ENCODE data around the gene HRH3. TPM values are rescaled to one million over a fixed set of nuclear protein-coding genes. Genes with fewer than 3 reads are reported as not detected.

The HRH3 gene
- total RNA-seq, 5 donors from 2014 or later (not counting 1 experiment from before 2014, with no cell fraction given) = not detected

- Histone ChIP-seq H3K4me1 (ENCODE audit: control insufficient read depth in 1 of 2, extremely low read depth in 1 of 2, insufficient read depth in 2 of 2, low read length in 2 of 2) (no peaks in the 10 kb centered on the region), H3K27ac (ENCODE audit: low read length) (no peak overlapping the region), H3K9me3 (no peaks in the 10 kb centered on the region), H3K4me3 (ENCODE audit: control insufficient read depth in 1 of 2, extremely low read depth in 1 of 2, low read length in 1 of 2) (no peak overlapping the region), H3K27me3 (replicated peaks in 1 of 2; ENCODE audit: control insufficient read depth in 2 of 2, extremely low read depth in 1 of 2, insufficient read depth in 2 of 2, low read length in 1 of 2) (no peaks in the 10 kb centered on the region), H3K36me3 (ENCODE audit: control insufficient read depth in 2 of 2, extremely low read depth in 1 of 2, insufficient read depth in 1 of 2, low read length in 1 of 2) (peaks cover 15 to 44% of the 10 kb centered on the region in 2 donors)
- Mint-ChIP-seq H3K27me3 (no peaks in the 10 kb centered on the region), H3K4me3 (no peak overlapping the region), H3K27ac (no peak overlapping the region), H3K9me3 (no peaks in the 10 kb centered on the region), H3K36me3 (peaks cover 40% of the 10 kb centered on the region), H3K4me1 (no peaks in the 10 kb centered on the region)
- CTCF ChIA-PET = interaction anchor here in 1 of 2 donors (0.6 kb wide), 1 partner anchor 52 kb away, joined by 3 read pairs; no protein-coding TSS in a partner anchor
- ATAC-seq (replicated peaks in 1 of 4) (no peak), DNase-seq (no peak)
- POLR2A ChIA-PET = no interaction called here
- 94% methylated on average over 18 of the region's 23 CpGs for WGBS (ENCODE audit: insufficient coverage)
Measured at GRCh38 chr20:62202676-62203377, 17.3 kb downstream of the HRH3 start.

GRCh38 chr20:62202083-62202395 is 18.0 kb downstream of the HRH3 start:
- no peaks in the 10 kb centered on the region for H3K4me1 ChIP-seq (ENCODE audit: control insufficient read depth in 1 of 2, extremely low read depth in 1 of 2, insufficient read depth in 2 of 2, low read length in 2 of 2)
- no peak overlapping the region for H3K27ac Mint-ChIP-seq
- no peaks in the 10 kb centered on the region for H3K27me3 ChIP-seq (replicated peaks in 1 of 2; ENCODE audit: control insufficient read depth in 2 of 2, extremely low read depth in 1 of 2, insufficient read depth in 2 of 2, low read length in 1 of 2)
- ChIA-PET POLR2A (no interaction called here), CTCF (no interaction called here)
- peaks cover 15 to 51% of the 10 kb centered on the region in 2 donors for H3K36me3 ChIP-seq (ENCODE audit: control insufficient read depth in 2 of 2, extremely low read depth in 1 of 2, insufficient read depth in 1 of 2, low read length in 1 of 2)
- DNase-seq (no peak), ATAC-seq (replicated peaks in 1 of 4) (no peak)
- no peak overlapping the region for H3K4me3 Mint-ChIP-seq
- no peak overlapping the region for H3K4me3 ChIP-seq (ENCODE audit: control insufficient read depth in 1 of 2, extremely low read depth in 1 of 2, low read length in 1 of 2)
- no peaks in the 10 kb centered on the region for H3K9me3 Mint-ChIP-seq
- H3K27me3 Mint-ChIP-seq = no peaks in the 10 kb centered on the region
- no peaks in the 10 kb centered on the region for H3K4me1 Mint-ChIP-seq
- H3K36me3 Mint-ChIP-seq = peaks cover 37% of the 10 kb centered on the region
- no peaks in the 10 kb centered on the region for H3K9me3 ChIP-seq
- H3K27ac ChIP-seq (ENCODE audit: low read length) = no peak overlapping the region
- whole genome bisulfite sequencing (ENCODE audit: insufficient coverage) = 77% methylated on average over 5 of the region's 5 CpGs

- Mint-ChIP-seq H3K27me3 (no peaks in the 10 kb centered on the region), H3K4me1 (no peaks in the 10 kb centered on the region), H3K36me3 (peaks cover 37% of the 10 kb centered on the region), H3K4me3 (no peak overlapping the region), H3K9me3 (no peaks in the 10 kb centered on the region), H3K27ac (no peak overlapping the region)
- Histone ChIP-seq H3K36me3 (ENCODE audit: control insufficient read depth in 2 of 2, extremely low read depth in 1 of 2, insufficient read depth in 1 of 2, low read length in 1 of 2) (peaks cover 15 to 51% of the 10 kb centered on the region in 2 donors), H3K27me3 (replicated peaks in 1 of 2; ENCODE audit: control insufficient read depth in 2 of 2, extremely low read depth in 1 of 2, insufficient read depth in 2 of 2, low read length in 1 of 2) (no peaks in the 10 kb centered on the region), H3K4me1 (ENCODE audit: control insufficient read depth in 1 of 2, extremely low read depth in 1 of 2, insufficient read depth in 2 of 2, low read length in 2 of 2) (no peaks in the 10 kb centered on the region), H3K27ac (ENCODE audit: low read length) (no peak overlapping the region), H3K4me3 (ENCODE audit: control insufficient read depth in 1 of 2, extremely low read depth in 1 of 2, low read length in 1 of 2) (no peak overlapping the region), H3K9me3 (no peaks in the 10 kb centered on the region)
- CTCF ChIA-PET = no interaction called here
- POLR2A ChIA-PET = no interaction called here
- ATAC-seq (replicated peaks in 1 of 4) (no peak), DNase-seq (no peak)
- WGBS (ENCODE audit: insufficient coverage) = 91% methylated on average over 36 of the region's 38 CpGs
Measured at GRCh38 chr20:62201173-62202082, 18.6 kb downstream of the HRH3 start.

GRCh38 chr20:62200491-62201172 is 19.4 kb downstream of the HRH3 start:
- H3K4me3 ChIP-seq (ENCODE audit: control insufficient read depth in 1 of 2, extremely low read depth in 1 of 2, low read length in 1 of 2) = no peak overlapping the region
- peaks cover 11 to 53% of the 10 kb centered on the region in 2 donors for H3K36me3 ChIP-seq (ENCODE audit: control insufficient read depth in 2 of 2, extremely low read depth in 1 of 2, insufficient read depth in 1 of 2, low read length in 1 of 2)
- H3K4me1 ChIP-seq (ENCODE audit: control insufficient read depth in 1 of 2, extremely low read depth in 1 of 2, insufficient read depth in 2 of 2, low read length in 2 of 2) = no peaks in the 10 kb centered on the region
- Mint-ChIP-seq H3K27me3 (no peaks in the 10 kb centered on the region), H3K9me3 (no peaks in the 10 kb centered on the region), H3K27ac (no peak overlapping the region), H3K36me3 (peaks cover 38% of the 10 kb centered on the region), H3K4me1 (peaks cover 0 to 2% (median 0%) of the 10 kb centered on the region in 3 donors), H3K4me3 (no peak overlapping the region)
- DNase-seq = no peak
- no peak overlapping the region for H3K27ac ChIP-seq (ENCODE audit: low read length)
- 96% methylated on average over 30 of the region's 38 CpGs for WGBS (ENCODE audit: insufficient coverage)
- ATAC-seq (replicated peaks in 1 of 4) = no peak
- ChIA-PET POLR2A (no interaction called here), CTCF (no interaction called here)
- H3K27me3 ChIP-seq (replicated peaks in 1 of 2; ENCODE audit: control insufficient read depth in 2 of 2, extremely low read depth in 1 of 2, insufficient read depth in 2 of 2, low read length in 1 of 2) = no peaks in the 10 kb centered on the region
- no peaks in the 10 kb centered on the region for H3K9me3 ChIP-seq

GRCh38 chr20:62198931-62199330 is 21.1 kb downstream of the HRH3 start:
- H3K36me3 Mint-ChIP-seq = peaks cover 42% of the 10 kb centered on the region
- H3K4me1 Mint-ChIP-seq = peaks cover 0 to 6% (median 0%) of the 10 kb centered on the region in 3 donors
- ATAC-seq (replicated peaks in 1 of 4) (no peak), DNase-seq (no peak)
- H3K9me3 Mint-ChIP-seq = no peaks in the 10 kb centered on the region
- POLR2A ChIA-PET = no interaction called here
- H3K9me3 ChIP-seq = no peaks in the 10 kb centered on the region
- peaks cover 11 to 56% of the 10 kb centered on the region in 2 donors for H3K36me3 ChIP-seq (ENCODE audit: control insufficient read depth in 2 of 2, extremely low read depth in 1 of 2, insufficient read depth in 1 of 2, low read length in 1 of 2)
- H3K27me3 Mint-ChIP-seq = no peaks in the 10 kb centered on the region
- H3K4me3 Mint-ChIP-seq = no peak overlapping the region
- H3K27ac Mint-ChIP-seq = no peak overlapping the region
- H3K4me1 ChIP-seq (ENCODE audit: control insufficient read depth in 1 of 2, extremely low read depth in 1 of 2, insufficient read depth in 2 of 2, low read length in 2 of 2) = no peaks in the 10 kb centered on the region
- H3K4me3 ChIP-seq (ENCODE audit: control insufficient read depth in 1 of 2, extremely low read depth in 1 of 2, low read length in 1 of 2) = no peak overlapping the region
- no peak overlapping the region for H3K27ac ChIP-seq (ENCODE audit: low read length)
- 96% methylated on average over 16 of the region's 18 CpGs for WGBS (ENCODE audit: insufficient coverage)
- H3K27me3 ChIP-seq (replicated peaks in 1 of 2; ENCODE audit: control insufficient read depth in 2 of 2, extremely low read depth in 1 of 2, insufficient read depth in 2 of 2, low read length in 1 of 2) = no peaks in the 10 kb centered on the region
- CTCF ChIA-PET = no interaction called here

- peaks cover 0 to 6% (median 0%) of the 10 kb centered on the region in 3 donors for H3K4me1 Mint-ChIP-seq
Measured at GRCh38 chr20:62198496-62198895, 21.6 kb downstream of the HRH3 start.

More at GRCh38 chr20:62198496-62198895, 21.6 kb downstream of the HRH3 start:
- Mint-ChIP-seq H3K4me3 (no peak overlapping the region), H3K36me3 (peaks cover 39% of the 10 kb centered on the region), H3K27me3 (no peaks in the 10 kb centered on the region), H3K27ac (no peak overlapping the region), H3K9me3 (no peaks in the 10 kb centered on the region)
- POLR2A ChIA-PET = no interaction called here
- CTCF ChIA-PET = no interaction called here
- no peaks in the 10 kb centered on the region for H3K4me1 ChIP-seq (ENCODE audit: control insufficient read depth in 1 of 2, extremely low read depth in 1 of 2, insufficient read depth in 2 of 2, low read length in 2 of 2)
- WGBS (ENCODE audit: insufficient coverage) = over 99% methylated on average over 13 of the region's 17 CpGs
- DNase-seq (no peak), ATAC-seq (replicated peaks in 1 of 4) (no peak)
- H3K27me3 ChIP-seq (replicated peaks in 1 of 2; ENCODE audit: control insufficient read depth in 2 of 2, extremely low read depth in 1 of 2, insufficient read depth in 2 of 2, low read length in 1 of 2) = no peaks in the 10 kb centered on the region
- no peak overlapping the region for H3K27ac ChIP-seq (ENCODE audit: low read length)
- no peaks in the 10 kb centered on the region for H3K9me3 ChIP-seq
- no peak overlapping the region for H3K4me3 ChIP-seq (ENCODE audit: control insufficient read depth in 1 of 2, extremely low read depth in 1 of 2, low read length in 1 of 2)
- H3K36me3 ChIP-seq (ENCODE audit: control insufficient read depth in 2 of 2, extremely low read depth in 1 of 2, insufficient read depth in 1 of 2, low read length in 1 of 2) = peaks cover 14 to 56% of the 10 kb centered on the region in 2 donors
